GM19023 (cell line): Measurements from ENCODE around the gene ALX4.

Experiments used
- ATAC-seq: cut with Tn5 transposase; IDR thresholded peaks from one replicate; pipeline ENCODE4 v1.9.1; 2021; ENCODE audit warnings: mild to moderate bottlenecking, moderate library complexity; ENCODE audit not compliant: unreplicated experiment

The ALX4 gene

GRCh38 chr11:44303401-44303938, 6.5 kb downstream of the ALX4 start:
- ATAC-seq: no peak

GRCh38 chr11:44301564-44302271, 8.2 kb downstream of the ALX4 start:
- no peak for ATAC-seq

GRCh38 chr11:44300844-44301563, 8.9 kb downstream of the ALX4 start:
- ATAC-seq: no peak

- no peak for ATAC-seq
Measured at GRCh38 chr11:44298862-44299261, 11.1 kb downstream of the ALX4 start.

- no peak for ATAC-seq
Measured at GRCh38 chr11:44290208-44290607, 19.7 kb downstream of the ALX4 start.

- no peak for ATAC-seq
Measured at GRCh38 chr11:44288133-44288526, 21.8 kb downstream of the ALX4 start.

GRCh38 chr11:44286911-44287310, 23.0 kb downstream of the ALX4 start:
- ATAC-seq: no peak

- ATAC-seq: peak; percentile 80
Measured at GRCh38 chr11:44286268-44286880, 23.6 kb downstream of the ALX4 start.

GRCh38 chr11:44285756-44286155, 24.2 kb downstream of the ALX4 start:
- no peak for ATAC-seq

- ATAC-seq: no peak
Measured at GRCh38 chr11:44282620-44283019, 27.3 kb downstream of the ALX4 start.

GRCh38 chr11:44281151-44281550, 28.8 kb downstream of the ALX4 start:
- no peak for ATAC-seq

GRCh38 chr11:44280257-44280656, 29.7 kb downstream of the ALX4 start:
- ATAC-seq: no peak

GRCh38 chr11:44279483-44279882, 30.5 kb downstream of the ALX4 start:
- ATAC-seq: no peak

GRCh38 chr11:44277196-44278090, 32.5 kb downstream of the ALX4 start:
- ATAC-seq: no peak

GRCh38 chr11:44275961-44276550, 33.9 kb downstream of the ALX4 start:
- ATAC-seq: no peak

- no peak for ATAC-seq
Measured at GRCh38 chr11:44275241-44275640, 34.7 kb downstream of the ALX4 start.

GRCh38 chr11:44274404-44274803, 35.5 kb downstream of the ALX4 start:
- no peak for ATAC-seq

GRCh38 chr11:44271286-44271685, 38.7 kb downstream of the ALX4 start:
- no peak for ATAC-seq

- no peak for ATAC-seq
Measured at GRCh38 chr11:44270403-44271273, 39.3 kb downstream of the ALX4 start.
